Spleen (tissue), 11 donors: Measurements from ENCODE around the gene SRPK2. TPM values are rescaled to one million over a fixed set of nuclear protein-coding genes. Genes with fewer than 3 reads are reported as not detected.

ENCODE experiments used
- DNase-seq: peaks from one replicate; pipeline ENCODE4 v3.0.0-alpha.2; 2020
- H3K27ac ChIP-seq, 8 donors: fragments of 200-600 bp; sonication (generic) in 7 of 8; 1 replicate in 4 of 8; 2 replicates in 4 of 8; pipeline versions ENCODE4 v1.5.0 to v1.8.0; 2016 to 2021; ENCODE audit warnings: inconsistent platforms in 4 of 8, mild to moderate bottlenecking in 4 of 8, moderate library complexity in 1 of 8
- H3K27me3 ChIP-seq, 7 donors: fragments of 200-600 bp; sonication (generic) in 6 of 7; replicated peaks in 1 of 7; 1 replicate in 4 of 7; 2 replicates in 3 of 7; pipeline versions ENCODE4 v1.5.0 to v1.8.0; 2016 to 2021; ENCODE audit warnings: inconsistent platforms in 3 of 7, mild to moderate bottlenecking in 1 of 7
- H3K36me3 ChIP-seq, 6 donors: fragments of 200-600 bp; sonication (generic) in 5 of 6; 1 replicate in 4 of 6; 2 replicates in 2 of 6; pipeline versions ENCODE4 v1.5.0 to v1.8.0; 2016 to 2021; ENCODE audit warnings: inconsistent platforms in 2 of 6
- H3K4me1 ChIP-seq, 6 donors: fragments of 200-600 bp; sonication (generic) in 5 of 6; 1 replicate in 3 of 6; 2 replicates in 3 of 6; pipeline versions ENCODE4 v1.5.0 to v1.8.0; 2016 to 2021; ENCODE audit warnings: inconsistent platforms in 3 of 6
- H3K4me3 ChIP-seq, 8 donors: fragments of 200-600 bp; sonication (generic) in 7 of 8; 1 replicate in 4 of 8; 2 replicates in 4 of 8; pipeline versions ENCODE4 v1.5.0 to v1.8.0; 2016 to 2021; ENCODE audit warnings: inconsistent platforms in 4 of 8, mild to moderate bottlenecking in 4 of 8, moderate library complexity in 2 of 8
- H3K9me3 ChIP-seq, 8 donors: fragments of 200-600 bp; sonication (generic) in 7 of 8; 1 replicate in 4 of 8; 2 replicates in 4 of 8; pipeline versions ENCODE4 v1.5.0 to v1.8.0; 2016 to 2021; ENCODE audit warnings: inconsistent platforms in 4 of 8
- POLR2A ChIP-seq, 3 donors: fragments of 450-650 bp; IDR thresholded peaks; one replicate each; pipeline ENCODE4 v1.5.1; 2017; ENCODE audit warnings: antibody characterized with exemption in 3 of 3, mild to moderate bottlenecking in 1 of 3
- POLR2AphosphoS5 ChIP-seq, 3 donors: sonication (generic); formaldehyde crosslinking; IDR thresholded peaks; one replicate each; pipeline ENCODE4 v1.5.1; 2017; ENCODE audit warnings: antibody characterized with exemption in 3 of 3
- WGBS, 5 donors: extraction: QIAGEN DNeasy Blood & Tissue Kit in 3 of 5; methylation state at CpG; one replicate each; pipeline versions ENCODE4 v1.1.5 to v1.1.7; 2013 to 2018; 5-methylcytosine and 5-hydroxymethylcytosine counted together
- intact Hi-C: fragments of 100-400 bp; cut with DNase I; formaldehyde crosslinking; loops from one replicate; pipeline ENCODE4 v1.15.0; 2023; ENCODE audit warnings: low total_unique reads
- polyA plus RNA-seq, 3 donors: library from polyadenylated mRNA; stranded (reverse); fragments of 200-250 nt; gene quantifications; one replicate each; pipeline ENCODE4 v1.2.1, GENCODE V29; 2013
- total RNA-seq, 7 donors: library from RNA; depleted of rRNA in 3 of 7; stranded (reverse); fragments of >200 nt in 3 of 7; fragmentation: NEBNext Ultra II Directional in 4 of 7; extraction: Animal tissue kit (Norgen Biotek cat#: 25700) in 4 of 7; gene quantifications; one replicate each; pipeline versions ENCODE4 v1.1.0 to v1.2.1, GENCODE V29; 2016 to 2021
- TF ChIP-seq, protein P1 (sequence below), 11 experiments: fragments of 200-600 bp in 7 of 11; fragments of 450-650 bp in 4 of 11; sonication (generic) in 4 of 11; IDR thresholded peaks in 8 of 11; conservative IDR thresholded peaks in 3 of 11; 1 replicate in 7 of 11; 2 replicates in 4 of 11; pipeline versions ENCODE4 v1.4.0 to v1.8.0; 2016 to 2021; ENCODE audit warnings: antibody characterized with exemption in 11 of 11, inconsistent platforms in 4 of 11, mild to moderate bottlenecking in 1 of 11
- donor health status: healthy with polysubstance abuse.
- donor health status: DM: no; HTN: no; CAD: no; lungs with moderate emphysema.
- donor health status: DM: no; HTN: no; CAD: no.
- donor health status: Bipolar disorder and iron deficiency.
- donor health status: healthy.
- donor health status: DM: no; HTN: no; CAD: no.
- donor health status: DM: yes; HTN: yes; CAD: no.

The SRPK2 gene
- total and polyA plus RNA-seq, 10 donors, result 9.6 to 60.3 (median 46.2) TPM

DNA sequence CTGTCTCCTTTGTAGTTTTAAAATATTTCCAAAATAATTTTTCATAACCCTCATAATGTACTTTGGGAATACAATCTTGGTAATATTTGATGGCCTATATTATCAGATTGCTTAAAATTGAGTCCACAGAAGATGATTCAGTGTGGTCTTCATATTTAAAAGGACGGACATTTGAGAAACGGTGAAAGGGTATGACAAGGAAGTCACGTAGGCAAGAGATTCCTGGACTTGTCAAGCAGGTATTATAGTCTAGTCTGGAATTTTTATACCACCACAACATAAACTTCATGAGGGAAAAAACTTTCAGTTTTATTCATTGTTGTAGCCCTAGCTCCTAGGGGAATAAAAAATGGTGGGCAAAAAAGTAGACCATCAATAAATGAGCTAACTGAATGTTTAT, 292.4 kb downstream of the SRPK2 start:
- H3K36me3 ChIP-seq, result peaks cover 0 to 100% (median 33%) of the 10 kb centered on the region in 6 donors
- no peak for TF ChIP-seq POLR2AphosphoS5 (IDR thresholded peaks at IDR 0.05)
- TF ChIP-seq POLR2A (IDR thresholded peaks at IDR 0.05), result no peak
- TF ChIP-seq, protein P1, sequence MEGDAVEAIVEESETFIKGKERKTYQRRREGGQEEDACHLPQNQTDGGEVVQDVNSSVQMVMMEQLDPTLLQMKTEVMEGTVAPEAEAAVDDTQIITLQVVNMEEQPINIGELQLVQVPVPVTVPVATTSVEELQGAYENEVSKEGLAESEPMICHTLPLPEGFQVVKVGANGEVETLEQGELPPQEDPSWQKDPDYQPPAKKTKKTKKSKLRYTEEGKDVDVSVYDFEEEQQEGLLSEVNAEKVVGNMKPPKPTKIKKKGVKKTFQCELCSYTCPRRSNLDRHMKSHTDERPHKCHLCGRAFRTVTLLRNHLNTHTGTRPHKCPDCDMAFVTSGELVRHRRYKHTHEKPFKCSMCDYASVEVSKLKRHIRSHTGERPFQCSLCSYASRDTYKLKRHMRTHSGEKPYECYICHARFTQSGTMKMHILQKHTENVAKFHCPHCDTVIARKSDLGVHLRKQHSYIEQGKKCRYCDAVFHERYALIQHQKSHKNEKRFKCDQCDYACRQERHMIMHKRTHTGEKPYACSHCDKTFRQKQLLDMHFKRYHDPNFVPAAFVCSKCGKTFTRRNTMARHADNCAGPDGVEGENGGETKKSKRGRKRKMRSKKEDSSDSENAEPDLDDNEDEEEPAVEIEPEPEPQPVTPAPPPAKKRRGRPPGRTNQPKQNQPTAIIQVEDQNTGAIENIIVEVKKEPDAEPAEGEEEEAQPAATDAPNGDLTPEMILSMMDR (IDR thresholded peaks at IDR 0.05 in 8 of 11, conservative IDR thresholded peaks at IDR 0.05 in 3 of 11), result no peak
- 93 to 98% (median 96%) methylated on average over 3 of the region's 3 CpGs for WGBS, 5 donors
- H3K9me3 ChIP-seq, result no peaks in the 10 kb centered on the region
- H3K4me3 ChIP-seq, result no peak overlapping the region
- peaks cover 0 to 29% (median 0%) of the 10 kb centered on the region in 6 donors for H3K4me1 ChIP-seq
- intact Hi-C loops, result no loop called here
- no peaks in the 10 kb centered on the region for H3K27me3 ChIP-seq
- no peak for DNase-seq
- no peak overlapping the region for H3K27ac ChIP-seq

DNA sequence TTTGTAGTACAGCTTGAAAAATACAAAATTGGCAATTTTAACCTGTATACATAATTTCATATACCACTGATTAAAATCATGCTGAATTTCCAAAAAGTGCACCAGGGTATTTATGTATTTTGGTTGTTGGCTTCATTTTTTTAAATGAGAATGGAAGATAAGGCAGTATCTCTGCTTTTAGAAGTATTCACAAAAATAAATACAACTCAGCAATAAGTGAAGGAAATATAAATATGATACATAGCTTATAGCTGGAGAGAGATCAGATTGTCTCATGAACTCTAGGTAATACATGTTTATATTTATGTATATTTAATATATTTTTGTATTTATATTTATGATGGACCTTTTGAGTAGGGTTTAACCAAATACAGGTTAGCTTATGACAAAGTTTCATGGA, 293.8 kb downstream of the SRPK2 start:
- H3K27ac ChIP-seq, result no peak overlapping the region
- no peak for DNase-seq
- no peaks in the 10 kb centered on the region for H3K27me3 ChIP-seq
- no peaks in the 10 kb centered on the region for H3K9me3 ChIP-seq
- peaks cover 0 to 15% (median 0%) of the 10 kb centered on the region in 6 donors for H3K4me1 ChIP-seq
- intact Hi-C loops, result no loop called here
- TF ChIP-seq POLR2A (IDR thresholded peaks at IDR 0.05) (no peak), POLR2AphosphoS5 (IDR thresholded peaks at IDR 0.05) (no peak)
- TF ChIP-seq, protein P1 (IDR thresholded peaks at IDR 0.05 in 8 of 11, conservative IDR thresholded peaks at IDR 0.05 in 3 of 11), result no peak
- peaks cover 0 to 100% (median 44%) of the 10 kb centered on the region in 6 donors for H3K36me3 ChIP-seq
- H3K4me3 ChIP-seq, result no peak overlapping the region

DNA sequence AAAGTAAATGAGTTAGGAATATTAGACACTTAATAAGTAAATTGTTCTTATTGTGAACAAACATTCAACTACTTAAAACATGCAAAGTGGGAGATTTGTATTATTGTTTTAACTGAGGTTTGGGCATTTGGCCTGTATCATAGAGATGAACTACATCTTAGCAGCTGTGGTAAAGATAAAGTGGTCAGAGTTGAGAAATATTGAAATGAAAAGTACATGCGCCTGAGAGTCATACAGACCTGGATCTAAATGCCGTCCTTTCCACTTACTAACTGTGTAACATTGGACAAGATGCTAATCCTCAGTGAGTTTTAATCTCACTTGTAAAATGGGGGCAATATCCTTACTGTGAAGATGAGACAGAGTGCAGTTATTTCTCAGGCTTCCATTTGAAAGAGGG, 300.3 kb downstream of the SRPK2 start:
- intact Hi-C loops, result no loop called here
- no peak overlapping the region for H3K4me3 ChIP-seq
- H3K27me3 ChIP-seq, result no peaks in the 10 kb centered on the region
- peaks cover 0 to 5% (median 0%) of the 10 kb centered on the region in 6 donors for H3K4me1 ChIP-seq
- peak overlapping the region in 1 of 8 donors; percentile 3 for H3K27ac ChIP-seq
- peaks cover 0 to 99% (median 82%) of the 10 kb centered on the region in 6 donors for H3K36me3 ChIP-seq
- TF ChIP-seq POLR2AphosphoS5 (IDR thresholded peaks at IDR 0.05) (no peak), POLR2A (IDR thresholded peaks at IDR 0.05) (no peak)
- TF ChIP-seq, protein P1 (IDR thresholded peaks at IDR 0.05 in 8 of 11, conservative IDR thresholded peaks at IDR 0.05 in 3 of 11), result no peak
- H3K9me3 ChIP-seq, result no peaks in the 10 kb centered on the region
- WGBS, 5 donors, result 91 to 98% (median 93%) methylated on average over 2 of the region's 2 CpGs
- DNase-seq, result no peak

DNA sequence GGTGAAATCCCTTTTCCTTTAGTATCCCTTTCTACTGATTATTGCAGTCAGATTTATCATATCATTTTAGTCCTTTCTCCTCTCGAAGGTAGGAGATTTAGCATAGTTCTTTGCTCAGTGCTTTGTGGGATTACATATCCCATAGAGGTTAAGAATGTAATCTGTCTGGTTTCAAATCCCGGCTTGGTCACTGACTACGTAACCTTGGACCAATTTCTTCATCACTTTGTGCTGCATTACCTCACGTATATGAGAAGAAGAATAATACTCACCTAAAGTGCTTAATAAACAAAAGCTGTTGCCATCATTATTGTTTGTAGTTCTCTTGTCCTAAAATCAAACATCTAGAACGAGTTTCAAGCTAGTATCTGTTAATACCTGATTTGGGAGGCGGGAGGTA, 300.7 kb downstream of the SRPK2 start:
- Histone ChIP-seq H3K4me1 (peaks cover 0 to 5% (median 0%) of the 10 kb centered on the region in 6 donors), H3K27ac (no peak overlapping the region), H3K27me3 (no peaks in the 10 kb centered on the region), H3K9me3 (no peaks in the 10 kb centered on the region), H3K36me3 (peaks cover 0 to 99% (median 84%) of the 10 kb centered on the region in 6 donors), H3K4me3 (no peak overlapping the region)
- intact Hi-C loops, result no loop called here
- DNase-seq, result no peak
- TF ChIP-seq POLR2AphosphoS5 (IDR thresholded peaks at IDR 0.05) (no peak), POLR2A (IDR thresholded peaks at IDR 0.05) (no peak)
- TF ChIP-seq, protein P1 (IDR thresholded peaks at IDR 0.05 in 8 of 11, conservative IDR thresholded peaks at IDR 0.05 in 3 of 11), result no peak
- WGBS, 5 donors, result 79 to 89% (median 83%) methylated on average over 6 of the region's 6 CpGs
